Neural progenitor cell (in vitro differentiated cells): ENCODE data around the gene KLRK1. TPM values are rescaled to one million over a fixed set of nuclear protein-coding genes. Genes with fewer than 3 reads are reported as not detected.

ENCODE experiments used
- DNase-seq: peaks from one replicate; pipeline ENCODE4 v3.0.0-alpha.2; 2016; ENCODE audit warnings: low spot score
- H2AFZ ChIP-seq: fragments of 200-600 bp; sonication (generic); replicated peaks from 2 replicates; pipeline ENCODE4 v1.6.1; 2016; ENCODE audit warnings: antibody characterized with exemption
- H3F3A ChIP-seq: fragments of 200-600 bp; sonication (generic); 2 replicates; pipeline ENCODE4 v1.6.1; 2016; ENCODE audit warnings: antibody characterized with exemption, low read depth
- H3K27ac ChIP-seq: fragments of 200-600 bp; sonication (generic); 2 replicates; pipeline ENCODE4 v1.5.1; 2016; ENCODE audit warnings: mild to moderate bottlenecking
- H3K27me3 ChIP-seq: fragments of 200-600 bp; sonication (generic); 2 replicates; pipeline ENCODE4 v1.6.1; 2016; ENCODE audit warnings: mild to moderate bottlenecking, moderate library complexity
- H3K36me3 ChIP-seq: fragments of 200-600 bp; sonication (generic); 2 replicates; pipeline ENCODE4 v1.5.1; 2016
- H3K4me1 ChIP-seq: fragments of 200-600 bp; sonication (generic); 2 replicates; pipeline ENCODE4 v1.6.1; 2016; ENCODE audit warnings: mixed run types
- H3K4me2 ChIP-seq: fragments of 200-600 bp; sonication (generic); 2 replicates; pipeline ENCODE4 v1.6.1; 2016
- H3K4me3 ChIP-seq: fragments of 200-600 bp; sonication (generic); 2 replicates; pipeline ENCODE4 v1.5.1; 2016
- H3K79me2 ChIP-seq: fragments of 200-600 bp; sonication (generic); 2 replicates; pipeline ENCODE4 v1.6.1; 2016; ENCODE audit warnings: low read depth
- H3K9ac ChIP-seq: fragments of 200-600 bp; sonication (generic); 2 replicates; pipeline ENCODE4 v1.6.1; 2016
- H3K9me3 ChIP-seq: fragments of 200-600 bp; sonication (generic); 2 replicates; pipeline ENCODE4 v1.5.1; 2016; ENCODE audit warnings: low read depth
- H4K20me1 ChIP-seq: fragments of 200-600 bp; sonication (generic); 2 replicates; pipeline ENCODE4 v1.6.1; 2016; ENCODE audit warnings: low read depth
- H3K27ac Mint-ChIP-seq: 3 replicates; pipeline ENCODE4 v1.8.0; 2021; ENCODE audit warnings: mixed read lengths
- H3K27me3 Mint-ChIP-seq: 2 replicates; pipeline ENCODE4 v1.8.0; 2022; ENCODE audit warnings: low read depth, mild to moderate bottlenecking, inconsistent platforms, moderate library complexity, mixed read lengths; ENCODE audit not compliant: insufficient read depth
- H3K36me3 Mint-ChIP-seq: 3 replicates; pipeline ENCODE4 v1.8.0; 2021; ENCODE audit warnings: mixed read lengths
- H3K4me1 Mint-ChIP-seq: 3 replicates; pipeline ENCODE4 v1.8.0; 2021; ENCODE audit warnings: mixed read lengths
- H3K4me3 Mint-ChIP-seq: 3 replicates; pipeline ENCODE4 v1.8.0; 2021; ENCODE audit warnings: mild to moderate bottlenecking, moderate library complexity, mixed read lengths
- H3K9me3 Mint-ChIP-seq: 3 replicates; pipeline ENCODE4 v1.8.0; 2020; ENCODE audit warnings: mixed read lengths
- CTCF ChIP-seq: fragments of 200-600 bp; sonication (generic); IDR thresholded peaks from 2 replicates; pipeline ENCODE4 v1.5.1; 2017; ENCODE audit warnings: antibody characterized with exemption, mild to moderate bottlenecking
- EZH2 ChIP-seq: fragments of 200-600 bp; sonication (generic); IDR thresholded peaks from 2 replicates; pipeline ENCODE4 v1.6.1; 2017; ENCODE audit warnings: antibody characterized with exemption, mild to moderate bottlenecking, moderate library complexity
- EZH2phosphoT487 ChIP-seq: fragments of 200-600 bp; sonication (generic); IDR thresholded peaks from 2 replicates; pipeline ENCODE4 v1.6.1; 2017; ENCODE audit warnings: antibody characterized with exemption
- total RNA-seq: library from RNA; depleted of rRNA; stranded (reverse); fragments of >200 nt; gene quantifications from 2 replicates; pipeline ENCODE4 v1.2.3, GENCODE V29; 2015; ENCODE audit warnings: low replicate concordance

Gene KLRK1
- total RNA-seq, 1 donor from 2014 or later, result not detected

GRCh38 chr12:10366875-10367274 lies 23.0 kb downstream of the KLRK1 start:
- TF ChIP-seq EZH2 (no peak), CTCF (peak; percentile 30)
- Histone ChIP-seq H3K27me3 (no peaks in the 10 kb centered on the region), H3K4me2 (no peak overlapping the region), H3K9me3 (no peaks in the 10 kb centered on the region), H3F3A (peaks cover 11% of the 10 kb centered on the region), H2AFZ (no peak overlapping the region), H3K9ac (no peak overlapping the region), H3K4me1 (peaks cover 37% of the 10 kb centered on the region), H3K36me3 (no peaks in the 10 kb centered on the region), H3K4me3 (no peak overlapping the region), H3K27ac (no peak overlapping the region), H3K79me2 (no peaks in the 10 kb centered on the region), H4K20me1 (no peaks in the 10 kb centered on the region)
- H3K9me3 Mint-ChIP-seq, result peaks cover 6% of the 10 kb centered on the region
- no peak overlapping the region for H3K4me3 Mint-ChIP-seq
- no peak for DNase-seq
- H3K36me3 Mint-ChIP-seq, result peaks cover 2% of the 10 kb centered on the region
- H3K27ac Mint-ChIP-seq, result no peak overlapping the region
- H3K27me3 Mint-ChIP-seq, result peaks cover 3% of the 10 kb centered on the region
- peaks cover 10% of the 10 kb centered on the region for H3K4me1 Mint-ChIP-seq

- TF ChIP-seq EZH2phosphoT487 (no peak), CTCF (no peak), EZH2 (no peak)
- Mint-ChIP-seq H3K27me3 (peaks cover 3% of the 10 kb centered on the region), H3K4me1 (peaks cover 15% of the 10 kb centered on the region), H3K27ac (no peak overlapping the region), H3K36me3 (peaks cover 2% of the 10 kb centered on the region), H3K9me3 (peaks cover 6% of the 10 kb centered on the region), H3K4me3 (no peak overlapping the region)
- peak overlapping the region; percentile 93 for H2AFZ ChIP-seq
- peaks cover 11% of the 10 kb centered on the region for H3F3A ChIP-seq
- H3K4me1 ChIP-seq, result peaks cover 36% of the 10 kb centered on the region
- peak overlapping the region; percentile 30 for H3K4me3 ChIP-seq
- no peak overlapping the region for H3K27ac ChIP-seq
- no peaks in the 10 kb centered on the region for H3K9me3 ChIP-seq
- no peaks in the 10 kb centered on the region for H3K36me3 ChIP-seq
- DNase-seq, result peak; percentile 3
- no peak overlapping the region for H3K9ac ChIP-seq
- no peaks in the 10 kb centered on the region for H4K20me1 ChIP-seq
- H3K4me2 ChIP-seq, result peak overlapping the region; percentile 74
- no peaks in the 10 kb centered on the region for H3K79me2 ChIP-seq
- H3K27me3 ChIP-seq, result no peaks in the 10 kb centered on the region
Observed at GRCh38 chr12:10365696-10366405, 24.0 kb downstream of the KLRK1 start.

- H3F3A ChIP-seq, result peaks cover 11% of the 10 kb centered on the region
- H3K4me3 ChIP-seq, result peak overlapping the region; percentile 30
- Mint-ChIP-seq H3K4me1 (peaks cover 14% of the 10 kb centered on the region), H3K36me3 (peaks cover 2% of the 10 kb centered on the region), H3K4me3 (no peak overlapping the region), H3K9me3 (peaks cover 6% of the 10 kb centered on the region), H3K27me3 (no peaks in the 10 kb centered on the region), H3K27ac (no peak overlapping the region)
- H3K9me3 ChIP-seq, result no peaks in the 10 kb centered on the region
- H3K27me3 ChIP-seq, result no peaks in the 10 kb centered on the region
- no peaks in the 10 kb centered on the region for H3K79me2 ChIP-seq
- peaks cover 36% of the 10 kb centered on the region for H3K4me1 ChIP-seq
- DNase-seq, result peak; percentile 45
- H3K36me3 ChIP-seq, result no peaks in the 10 kb centered on the region
- no peak overlapping the region for H3K27ac ChIP-seq
- H3K4me2 ChIP-seq, result peak overlapping the region; percentile 74
- H4K20me1 ChIP-seq, result no peaks in the 10 kb centered on the region
- TF ChIP-seq CTCF (no peak), EZH2phosphoT487 (no peak), EZH2 (no peak)
- peak overlapping the region; percentile 93 for H2AFZ ChIP-seq
- H3K9ac ChIP-seq, result no peak overlapping the region
Observed at GRCh38 chr12:10364815-10365622, 24.8 kb downstream of the KLRK1 start.
